ENCODE measurements around the gene SLC34A3.

Gene SLC34A3

DNA sequence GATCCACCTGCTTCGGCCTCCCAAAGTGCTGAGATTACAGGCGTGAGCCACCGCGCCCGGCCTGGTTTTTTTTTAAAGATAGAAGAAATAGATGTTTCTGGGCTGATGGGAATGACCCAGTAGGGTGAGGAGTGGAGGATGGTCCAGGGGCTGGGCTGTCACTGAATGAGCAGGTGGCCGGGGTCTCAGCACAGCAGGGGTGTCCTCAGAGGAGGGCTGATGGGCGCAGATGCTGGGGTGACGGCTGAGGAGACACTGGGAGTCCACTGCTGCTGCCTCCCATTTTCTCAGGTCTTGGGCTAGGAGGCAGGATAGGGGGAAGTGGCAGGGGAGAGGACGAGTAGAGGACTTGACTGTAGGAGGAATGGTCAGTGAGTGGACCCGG is 44.5 kb downstream of the SLC34A3 start:
- TF ChIP-seq, protein P1, sequence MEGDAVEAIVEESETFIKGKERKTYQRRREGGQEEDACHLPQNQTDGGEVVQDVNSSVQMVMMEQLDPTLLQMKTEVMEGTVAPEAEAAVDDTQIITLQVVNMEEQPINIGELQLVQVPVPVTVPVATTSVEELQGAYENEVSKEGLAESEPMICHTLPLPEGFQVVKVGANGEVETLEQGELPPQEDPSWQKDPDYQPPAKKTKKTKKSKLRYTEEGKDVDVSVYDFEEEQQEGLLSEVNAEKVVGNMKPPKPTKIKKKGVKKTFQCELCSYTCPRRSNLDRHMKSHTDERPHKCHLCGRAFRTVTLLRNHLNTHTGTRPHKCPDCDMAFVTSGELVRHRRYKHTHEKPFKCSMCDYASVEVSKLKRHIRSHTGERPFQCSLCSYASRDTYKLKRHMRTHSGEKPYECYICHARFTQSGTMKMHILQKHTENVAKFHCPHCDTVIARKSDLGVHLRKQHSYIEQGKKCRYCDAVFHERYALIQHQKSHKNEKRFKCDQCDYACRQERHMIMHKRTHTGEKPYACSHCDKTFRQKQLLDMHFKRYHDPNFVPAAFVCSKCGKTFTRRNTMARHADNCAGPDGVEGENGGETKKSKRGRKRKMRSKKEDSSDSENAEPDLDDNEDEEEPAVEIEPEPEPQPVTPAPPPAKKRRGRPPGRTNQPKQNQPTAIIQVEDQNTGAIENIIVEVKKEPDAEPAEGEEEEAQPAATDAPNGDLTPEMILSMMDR (IDR thresholded peaks at IDR 0.05; ENCODE audit: poor library complexity, severe bottlenecking): no peak
- DNase-seq (ENCODE audit: low spot score) (no peak), ATAC-seq (ENCODE audit: low read depth) (no peak)
- Histone ChIP-seq H3K27ac (ENCODE audit: poor library complexity, severe bottlenecking) (peak overlapping the region; percentile 88), H3K27me3 (ENCODE audit: insufficient read depth, poor library complexity, severe bottlenecking) (no peaks in the 10 kb centered on the region), H3K36me3 (ENCODE audit: low read depth) (peaks cover 35% of the 10 kb centered on the region), H3K9me3 (ENCODE audit: severe bottlenecking) (no peaks in the 10 kb centered on the region), H3K4me3 (ENCODE audit: severe bottlenecking) (no peak overlapping the region), H3K4me1 (ENCODE audit: insufficient read depth, poor library complexity, severe bottlenecking) (peaks cover 18% of the 10 kb centered on the region)

DNA sequence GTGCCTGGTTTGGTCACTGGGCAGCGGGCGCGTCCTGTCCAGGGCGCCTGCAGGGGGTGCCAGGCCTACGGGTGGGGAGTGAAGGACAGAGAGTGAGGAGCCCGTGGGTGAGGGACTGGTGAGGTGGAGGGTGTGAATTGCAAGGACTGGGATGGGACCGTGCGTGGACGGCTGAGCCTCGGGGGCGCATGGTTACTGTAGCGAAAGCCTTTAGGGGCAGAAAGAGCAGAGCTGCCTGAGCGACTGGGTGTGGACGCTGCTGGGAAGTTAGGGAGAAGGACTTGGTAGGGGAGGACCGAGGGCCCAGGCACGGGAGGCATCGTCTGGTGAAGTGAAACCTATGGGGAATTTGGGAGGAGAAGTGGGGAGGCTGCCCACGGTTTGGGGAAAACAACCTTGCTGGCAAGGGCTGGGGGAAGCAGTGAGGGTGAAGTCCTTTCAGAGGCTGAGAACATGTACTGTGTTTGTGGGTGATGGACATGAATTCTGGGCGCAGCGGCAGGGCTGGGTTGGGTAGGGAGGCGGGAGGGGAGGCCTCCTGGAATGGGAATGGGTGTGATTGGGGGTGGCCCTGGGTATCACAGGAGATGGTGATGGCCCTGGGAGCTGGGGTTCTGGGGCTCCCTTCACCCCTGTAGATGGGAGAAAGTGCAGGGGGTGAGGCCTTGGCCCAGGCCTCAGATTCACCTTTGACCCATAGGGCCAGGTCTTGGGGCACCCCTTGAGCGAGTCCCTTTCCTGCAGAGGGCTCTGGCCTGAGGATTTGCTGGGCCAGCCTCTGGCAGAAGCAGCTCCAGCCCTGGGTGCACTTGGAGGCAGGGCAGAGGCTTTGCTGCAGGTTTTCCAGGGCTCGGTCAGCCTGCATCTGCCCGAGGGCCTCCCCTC is 45.1 kb downstream of the SLC34A3 start:
- TF ChIP-seq, protein P1 (IDR thresholded peaks at IDR 0.05; ENCODE audit: poor library complexity, severe bottlenecking): no peak
- Histone ChIP-seq H3K4me1 (ENCODE audit: insufficient read depth, poor library complexity, severe bottlenecking) (peaks cover 18% of the 10 kb centered on the region), H3K9me3 (ENCODE audit: severe bottlenecking) (no peaks in the 10 kb centered on the region), H3K27me3 (ENCODE audit: insufficient read depth, poor library complexity, severe bottlenecking) (no peaks in the 10 kb centered on the region), H3K27ac (ENCODE audit: poor library complexity, severe bottlenecking) (peak overlapping the region; percentile 88), H3K36me3 (ENCODE audit: low read depth) (peaks cover 34% of the 10 kb centered on the region), H3K4me3 (ENCODE audit: severe bottlenecking) (no peak overlapping the region)
- DNase-seq (ENCODE audit: low spot score) (no peak), ATAC-seq (ENCODE audit: low read depth) (no peak)

DNA sequence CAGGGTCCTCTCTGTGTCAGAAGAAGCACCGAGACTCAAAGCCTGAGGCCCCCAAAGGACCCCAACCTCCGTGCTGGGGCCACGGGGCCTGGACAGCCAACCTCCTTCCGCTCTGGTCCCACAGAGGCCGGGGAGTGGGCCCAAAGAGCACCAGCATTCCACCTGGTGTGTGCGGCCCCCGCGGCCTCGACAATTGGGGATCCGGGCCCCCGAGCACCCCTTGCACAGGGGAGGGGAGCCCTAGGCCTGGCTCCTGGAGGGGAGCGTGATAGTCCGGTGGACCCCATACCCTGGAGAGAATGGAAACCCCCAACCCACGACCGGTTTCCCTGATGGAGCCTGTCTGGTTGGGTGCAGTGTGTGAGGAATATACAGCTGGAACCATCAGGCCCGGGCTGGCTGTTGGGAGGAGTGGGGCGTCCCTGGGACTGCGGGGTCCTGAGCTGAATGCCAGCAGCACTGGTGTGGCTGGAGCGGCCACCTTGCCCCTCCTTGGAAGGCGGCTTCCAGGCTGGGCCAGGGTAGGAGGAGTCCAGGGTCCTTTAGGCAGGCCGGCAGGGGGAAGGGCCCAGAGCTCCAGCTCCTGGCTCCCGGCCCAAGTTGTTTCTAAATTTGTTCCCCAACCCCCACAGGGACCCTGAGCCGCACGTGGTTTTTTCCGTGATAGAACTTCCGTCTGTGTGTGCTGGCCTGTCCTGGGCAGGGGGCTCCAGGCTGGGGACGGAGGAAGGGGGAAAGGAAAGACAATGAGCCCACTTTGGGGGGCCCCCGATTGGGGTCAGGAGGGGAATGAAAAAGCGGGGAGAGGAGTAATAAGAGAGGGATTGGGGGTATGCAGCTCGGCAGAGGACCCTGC is 46.0 kb downstream of the SLC34A3 start:
- ATAC-seq (ENCODE audit: low read depth) (peak; percentile 22), DNase-seq (ENCODE audit: low spot score) (no peak)
- peaks cover 18% of the 10 kb centered on the region for H3K4me1 ChIP-seq (ENCODE audit: insufficient read depth, poor library complexity, severe bottlenecking)
- no peaks in the 10 kb centered on the region for H3K9me3 ChIP-seq (ENCODE audit: severe bottlenecking)
- no peaks in the 10 kb centered on the region for H3K27me3 ChIP-seq (ENCODE audit: insufficient read depth, poor library complexity, severe bottlenecking)
- peak overlapping the region; percentile 81 for H3K4me3 ChIP-seq (ENCODE audit: severe bottlenecking)
- H3K36me3 ChIP-seq (ENCODE audit: low read depth): peaks cover 33% of the 10 kb centered on the region
- TF ChIP-seq, protein P1 (IDR thresholded peaks at IDR 0.05; ENCODE audit: poor library complexity, severe bottlenecking): no peak
- peak overlapping the region; percentile 88 for H3K27ac ChIP-seq (ENCODE audit: poor library complexity, severe bottlenecking)

DNA sequence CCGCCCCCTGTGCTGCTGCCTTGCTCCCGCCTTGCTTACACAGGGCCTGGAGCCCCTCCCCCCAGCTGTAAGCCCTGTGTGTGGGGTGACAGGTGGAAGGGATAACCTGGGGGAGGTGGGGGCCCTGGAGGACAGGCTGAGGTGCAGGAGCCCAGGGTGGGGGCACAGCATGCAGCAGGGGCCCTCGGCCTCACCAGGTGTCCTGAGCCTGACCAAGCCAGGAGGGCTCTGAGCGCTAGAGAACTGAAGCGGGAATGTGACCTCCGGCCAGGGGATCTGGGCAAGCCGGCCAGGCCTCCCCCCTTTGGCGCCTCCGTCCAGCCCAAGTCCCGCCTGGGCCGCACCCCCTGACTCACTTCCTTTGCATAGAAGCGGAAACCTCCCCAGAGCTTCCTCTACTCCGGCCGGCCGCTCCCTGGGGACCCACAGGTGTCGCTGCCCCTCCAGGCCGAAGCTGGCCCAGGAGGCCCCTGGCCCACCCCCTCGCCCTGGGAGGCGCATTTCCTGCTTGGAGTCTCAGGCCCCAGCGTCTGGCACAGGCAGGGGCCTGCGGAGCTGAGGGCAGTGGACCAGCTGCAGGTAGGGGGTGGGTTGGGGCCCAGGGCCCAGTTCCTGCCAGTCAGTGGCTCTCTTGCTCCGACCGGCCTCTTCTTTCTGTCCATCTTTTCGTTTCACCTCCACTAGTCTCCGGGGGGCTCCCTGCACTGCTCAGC is 46.8 kb downstream of the SLC34A3 start, which contains the start of gene TOR4A:
TSS of gene TOR4A (plus strand) at position 398 of the 713 bp plus-strand sequence. CDS start 964 bp downstream, outside the sequence.
- ATAC-seq (ENCODE audit: low read depth) (peak; percentile 86), DNase-seq (ENCODE audit: low spot score) (peak; percentile 98)
- Histone ChIP-seq H3K9me3 (ENCODE audit: severe bottlenecking) (no peaks in the 10 kb centered on the region), H3K27ac (ENCODE audit: poor library complexity, severe bottlenecking) (peak within 1 kb of the TSS; percentile 88), H3K27me3 (ENCODE audit: insufficient read depth, poor library complexity, severe bottlenecking) (no peaks in the 10 kb centered on the region), H3K4me1 (ENCODE audit: insufficient read depth, poor library complexity, severe bottlenecking) (peaks cover 18% of the 10 kb centered on the region), H3K4me3 (ENCODE audit: severe bottlenecking) (peak within 1 kb of the TSS; percentile 81), H3K36me3 (ENCODE audit: low read depth) (peaks cover 34% of the 10 kb centered on the region)
- TF ChIP-seq, protein P1 (IDR thresholded peaks at IDR 0.05; ENCODE audit: poor library complexity, severe bottlenecking): peak; percentile 48

All from RWPE2 (cell line).